Activated T-helper 2 cell treated with anti-CD3 and anti-CD28 coated beads, Interferon-gamma antibody, Interleukin-2, Interleukin-4, amounts not matched to agents 10 μg/mL and 5 μg/mL and 100 μg/mL, durations not matched to agents 14 hours and 24 hours and 36 hours (primary cell): ENCODE data around the gene CACNG4. TPM values are rescaled to one million over a fixed set of nuclear protein-coding genes. Genes with fewer than 3 reads are reported as not detected.

Source experiments
- DNase-seq: peaks from one replicate; pipeline ENCODE4 v3.0.0; 2021; ENCODE audit warnings: low spot score
- H3K27ac Mint-ChIP-seq: one replicate; pipeline ENCODE4 v1.8.0; 2021; ENCODE audit warnings: mixed read lengths
- H3K27me3 Mint-ChIP-seq: one replicate; pipeline ENCODE4 v1.8.0; 2021; ENCODE audit warnings: low read depth, mixed read lengths
- H3K36me3 Mint-ChIP-seq: one replicate; pipeline ENCODE4 v1.8.0; 2021; ENCODE audit warnings: low read depth, mixed read lengths
- H3K4me1 Mint-ChIP-seq: one replicate; pipeline ENCODE4 v1.8.0; 2021; ENCODE audit warnings: low read depth, mixed read lengths
- H3K4me3 Mint-ChIP-seq: one replicate; pipeline ENCODE4 v1.8.0; 2021; ENCODE audit warnings: low read depth, mild to moderate bottlenecking, moderate library complexity, mixed read lengths
- H3K9me3 Mint-ChIP-seq: one replicate; pipeline ENCODE4 v1.8.0; 2021; ENCODE audit warnings: mixed read lengths
- intact Hi-C: fragments of 100-400 bp; cut with micrococcal nuclease; formaldehyde crosslinking; loops from one replicate; pipeline ENCODE4 v1.15.1; 2023
- total RNA-seq: library from RNA; stranded (reverse); gene quantifications from 2 replicates; pipeline ENCODE4 v1.2.3, GENCODE V29; 2022

CACNG4 gene
- total RNA-seq, 1 donor from 2014 or later = not detected

DNA sequence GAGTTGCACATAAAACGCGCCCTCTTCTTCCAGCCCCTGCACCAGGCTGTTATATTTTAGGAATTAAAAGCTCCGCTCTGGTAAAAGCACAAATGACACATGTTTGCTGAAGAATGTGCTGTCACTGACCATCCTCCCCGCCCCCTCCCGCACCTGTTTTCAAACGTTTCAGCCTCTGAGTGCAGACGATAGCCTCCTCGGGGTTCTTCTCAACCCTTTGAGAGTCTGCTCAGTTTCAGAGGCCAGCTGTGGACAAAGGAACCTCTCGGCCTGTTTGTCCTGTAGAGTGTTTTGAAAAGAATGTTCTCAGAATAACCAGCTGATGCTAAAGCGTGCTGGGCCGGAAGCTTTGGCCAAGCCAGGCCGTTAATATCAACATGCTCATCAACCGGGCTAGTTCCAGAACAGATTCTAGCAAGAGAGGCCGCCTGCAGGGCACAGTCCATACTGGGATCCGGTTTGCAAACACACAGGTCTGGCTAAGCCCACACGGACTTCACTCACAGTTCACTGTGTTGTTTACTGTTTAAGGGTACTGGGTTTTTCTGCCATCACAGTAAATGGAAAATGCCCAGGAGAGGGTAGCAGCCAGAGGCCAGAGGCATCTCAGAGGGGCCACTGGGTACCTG, 6.4 kb upstream of the CACNG4 start:
- Mint-ChIP-seq H3K27me3 (peaks cover 16% of the 10 kb centered on the region), H3K4me3 (no peak overlapping the region), H3K4me1 (no peaks in the 10 kb centered on the region), H3K27ac (no peak overlapping the region), H3K9me3 (no peaks in the 10 kb centered on the region), H3K36me3 (no peaks in the 10 kb centered on the region)
- DNase-seq = no peak
- intact Hi-C loops = no loop called here

GRCh38 chr17:66959641-66960375, 4.7 kb upstream of the CACNG4 start:
- peaks cover 28% of the 10 kb centered on the region for H3K27me3 Mint-ChIP-seq
- intact Hi-C loops = no loop called here
- no peaks in the 10 kb centered on the region for H3K9me3 Mint-ChIP-seq
- no peak overlapping the region for H3K27ac Mint-ChIP-seq
- no peaks in the 10 kb centered on the region for H3K4me1 Mint-ChIP-seq
- no peak overlapping the region for H3K4me3 Mint-ChIP-seq
- no peak for DNase-seq
- no peaks in the 10 kb centered on the region for H3K36me3 Mint-ChIP-seq

DNA sequence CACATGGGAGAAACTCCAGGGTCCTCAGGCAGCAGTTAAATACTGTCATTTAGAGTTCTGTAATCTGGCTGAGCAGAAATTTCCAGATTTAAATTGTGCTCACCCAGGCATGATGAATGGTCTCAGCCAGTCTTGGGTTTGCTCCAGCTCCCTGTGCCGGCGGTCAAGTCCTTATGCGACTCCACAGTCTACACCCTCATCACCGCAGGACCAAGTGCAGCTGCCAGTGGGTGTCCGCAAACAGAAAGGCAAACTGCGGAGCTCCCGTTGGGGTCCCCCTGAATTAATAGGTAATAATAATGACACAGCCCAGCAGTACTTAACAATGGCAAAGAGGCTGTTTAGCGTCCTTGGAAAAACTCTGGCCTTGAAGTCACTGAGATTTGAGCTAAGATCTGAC, 3.9 kb upstream of the CACNG4 start:
- Mint-ChIP-seq H3K27me3 (peaks cover 30% of the 10 kb centered on the region), H3K4me1 (no peaks in the 10 kb centered on the region), H3K4me3 (no peak overlapping the region), H3K27ac (no peak overlapping the region), H3K9me3 (no peaks in the 10 kb centered on the region), H3K36me3 (no peaks in the 10 kb centered on the region)
- no peak for DNase-seq
- intact Hi-C loops = no loop called here

DNA sequence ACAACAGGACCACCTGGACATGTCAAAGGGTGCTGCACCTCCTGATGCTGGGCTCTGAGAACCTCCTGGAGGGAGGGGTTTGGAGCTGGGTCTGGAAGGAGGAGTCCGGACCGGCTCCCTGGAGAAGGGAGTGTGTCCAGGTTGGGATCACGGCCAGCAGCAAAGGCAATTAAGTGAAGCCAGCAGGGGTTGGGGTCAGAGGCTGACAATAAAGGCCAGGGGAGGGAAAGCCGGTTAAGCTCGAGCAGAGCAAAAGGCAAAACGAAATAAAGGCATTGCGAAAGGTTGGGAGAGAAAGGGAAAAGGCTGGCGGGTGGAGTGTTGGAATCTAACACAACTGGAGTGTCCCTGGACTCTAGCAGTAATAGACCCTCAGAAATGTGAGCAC, 992 bp upstream of the CACNG4 start:
- Mint-ChIP-seq H3K4me3 (peak overlapping the region; percentile 13), H3K27ac (no peak overlapping the region), H3K9me3 (no peaks in the 10 kb centered on the region), H3K27me3 (peaks cover 55% of the 10 kb centered on the region), H3K4me1 (peaks cover 3% of the 10 kb centered on the region), H3K36me3 (no peaks in the 10 kb centered on the region)
- no peak for DNase-seq
- intact Hi-C loops = no loop called here

GRCh38 chr17:66964930-66965800, 658 bp downstream of the CACNG4 start:
- Mint-ChIP-seq H3K9me3 (no peaks in the 10 kb centered on the region), H3K27me3 (peaks cover 57% of the 10 kb centered on the region), H3K4me3 (peak overlapping the region; percentile 51), H3K4me1 (peaks cover 3% of the 10 kb centered on the region), H3K27ac (no peak overlapping the region), H3K36me3 (no peaks in the 10 kb centered on the region)
- no peak for DNase-seq
- intact Hi-C loops = no loop called here

DNA sequence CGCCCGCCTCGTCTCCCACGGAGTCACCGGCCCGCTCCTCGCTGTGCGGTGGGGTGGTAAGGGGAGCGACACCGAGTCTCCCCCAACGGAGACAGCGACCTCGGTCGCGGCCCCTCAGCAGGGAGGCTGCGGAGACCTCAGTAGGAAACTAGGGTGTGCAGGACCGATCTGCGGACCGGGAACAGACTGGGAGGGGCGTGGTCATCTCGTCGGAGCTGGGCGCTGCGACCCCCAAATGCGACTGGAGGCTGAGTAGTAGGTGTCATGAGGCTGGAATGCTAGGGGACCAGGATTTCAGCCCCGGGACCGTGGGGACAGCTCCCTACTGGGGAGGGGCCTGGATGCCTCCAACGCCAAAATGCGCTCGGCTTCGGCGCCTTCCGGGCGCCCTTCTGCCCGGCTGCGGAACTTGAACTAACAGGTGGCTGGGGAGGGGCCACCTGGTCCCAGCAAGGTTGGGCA, 1.3 kb downstream of the CACNG4 start:
- Mint-ChIP-seq H3K4me1 (peaks cover 3% of the 10 kb centered on the region), H3K27me3 (peaks cover 55% of the 10 kb centered on the region), H3K36me3 (no peaks in the 10 kb centered on the region), H3K27ac (no peak overlapping the region), H3K9me3 (no peaks in the 10 kb centered on the region), H3K4me3 (peak overlapping the region; percentile 22)
- intact Hi-C loops = no loop called here
- no peak for DNase-seq

DNA sequence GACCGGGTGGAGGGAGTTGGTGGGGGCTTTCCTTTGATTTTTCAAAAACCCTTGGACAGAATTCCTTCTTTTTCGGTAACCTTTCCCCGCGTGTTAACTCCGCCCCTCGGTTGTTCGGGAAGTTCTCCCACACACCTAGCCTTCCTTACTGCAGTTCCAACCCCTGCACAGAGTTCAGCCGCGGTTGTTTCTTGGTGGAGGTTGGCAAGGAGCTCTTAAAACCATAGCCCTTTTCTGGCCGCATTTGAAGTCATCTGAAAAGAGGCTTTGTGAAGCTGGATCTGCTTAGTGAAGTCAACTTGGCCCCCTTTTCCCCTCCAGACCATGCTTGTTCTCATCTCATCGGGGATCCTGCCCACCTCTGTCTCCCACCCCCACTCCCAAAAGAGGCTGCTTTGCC, 1.8 kb downstream of the CACNG4 start:
- Mint-ChIP-seq H3K36me3 (no peaks in the 10 kb centered on the region), H3K9me3 (no peaks in the 10 kb centered on the region), H3K4me1 (peaks cover 3% of the 10 kb centered on the region), H3K27me3 (peaks cover 55% of the 10 kb centered on the region), H3K4me3 (no peak overlapping the region), H3K27ac (no peak overlapping the region)
- no peak for DNase-seq
- intact Hi-C loops = no loop called here

DNA sequence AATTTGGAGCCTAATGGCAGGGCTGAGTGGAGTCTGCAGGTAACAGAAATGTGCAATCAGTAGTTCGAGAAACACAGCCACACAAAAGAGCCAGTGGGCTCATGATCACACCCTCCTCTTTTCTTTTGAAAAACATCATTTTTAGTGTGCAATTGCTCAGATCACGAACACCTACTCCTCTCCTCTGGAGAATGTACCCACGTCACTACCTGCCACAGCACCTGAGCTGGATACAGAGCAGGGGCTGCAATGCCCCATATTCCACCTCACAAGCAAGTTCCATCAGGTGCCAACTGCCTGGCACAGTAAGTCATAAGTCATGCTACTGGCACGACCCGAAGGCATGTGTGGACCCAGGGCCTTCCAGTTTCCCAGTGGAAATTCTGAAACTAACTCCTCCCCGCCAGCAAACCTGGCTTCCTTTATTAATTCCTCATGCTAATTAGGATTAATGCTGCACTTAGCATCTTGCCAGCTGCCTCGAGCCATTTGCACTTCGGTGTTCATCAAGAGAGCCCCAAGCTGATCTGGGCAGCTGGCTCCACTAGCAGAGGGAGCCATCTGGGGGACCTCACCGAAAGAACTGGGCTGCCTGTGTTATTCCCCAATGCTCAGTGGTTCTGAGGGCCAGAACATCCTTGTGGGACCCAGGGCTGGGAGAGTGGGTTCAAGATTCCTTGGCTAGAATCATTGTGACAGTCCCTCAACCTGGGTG, 2.4 kb downstream of the CACNG4 start:
- Mint-ChIP-seq H3K9me3 (no peaks in the 10 kb centered on the region), H3K27me3 (peaks cover 59% of the 10 kb centered on the region), H3K36me3 (no peaks in the 10 kb centered on the region), H3K4me3 (peak overlapping the region; percentile 14), H3K4me1 (peaks cover 3% of the 10 kb centered on the region), H3K27ac (no peak overlapping the region)
- intact Hi-C loops = no loop called here
- DNase-seq = no peak

DNA sequence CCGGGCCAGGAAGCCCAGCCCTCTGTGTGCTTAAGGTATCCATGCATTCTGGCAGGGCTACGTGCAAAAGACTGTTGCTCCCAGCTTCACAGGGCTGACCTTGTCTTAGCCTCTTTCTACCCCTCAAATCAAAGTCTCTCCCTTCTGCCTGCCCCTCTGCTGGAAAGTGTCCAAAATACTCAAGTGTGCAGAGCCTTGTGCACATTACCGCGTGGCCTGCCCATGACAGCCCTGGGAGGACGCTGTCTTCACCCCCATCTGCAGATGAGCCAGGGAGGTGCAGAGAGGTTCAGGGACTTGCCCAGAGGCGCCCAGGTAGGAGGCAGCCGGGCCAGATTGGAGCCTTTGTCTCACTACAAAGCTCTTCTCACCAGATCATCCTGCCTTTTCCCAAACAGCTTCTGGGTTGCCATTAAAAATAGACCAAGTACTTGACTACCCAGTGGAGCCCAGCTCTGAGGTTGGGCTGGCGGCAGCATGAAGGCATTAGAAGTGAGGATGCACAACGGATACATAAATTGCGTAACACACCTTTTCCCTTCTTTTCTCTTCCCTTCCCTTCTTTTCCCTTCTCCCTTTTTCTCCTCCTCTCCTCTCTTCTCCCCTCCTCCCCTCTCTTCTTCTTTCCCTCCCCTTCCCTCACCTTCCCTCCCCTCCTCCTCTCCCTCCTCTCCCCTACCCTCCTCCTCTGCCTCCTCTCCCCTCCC, 3.5 kb downstream of the CACNG4 start:
- Mint-ChIP-seq H3K36me3 (no peaks in the 10 kb centered on the region), H3K4me3 (no peak overlapping the region), H3K27me3 (peaks cover 49% of the 10 kb centered on the region), H3K4me1 (peaks cover 3% of the 10 kb centered on the region), H3K9me3 (no peaks in the 10 kb centered on the region), H3K27ac (no peak overlapping the region)
- intact Hi-C loops = no loop called here
- no peak for DNase-seq

DNA sequence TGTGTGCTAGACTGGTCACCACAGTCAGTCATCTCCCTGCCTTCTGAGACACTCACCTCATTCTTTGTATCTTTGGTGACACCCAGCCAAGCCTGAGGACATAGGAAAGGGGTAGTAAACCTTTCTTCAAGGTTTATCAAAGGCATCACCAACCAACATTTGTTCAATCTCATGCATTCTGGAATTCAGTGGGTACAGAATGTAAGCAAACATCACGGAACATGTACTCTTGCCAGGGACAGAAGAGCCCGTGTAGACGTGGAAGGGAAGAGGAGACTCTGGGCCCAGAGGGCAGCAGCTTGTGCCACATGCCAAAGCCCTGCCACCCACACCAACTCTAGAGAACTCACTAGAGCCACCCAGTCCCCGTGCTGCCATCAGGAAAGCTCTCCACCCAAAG, 4.4 kb downstream of the CACNG4 start:
- Mint-ChIP-seq H3K27ac (no peak overlapping the region), H3K4me3 (no peak overlapping the region), H3K36me3 (no peaks in the 10 kb centered on the region), H3K9me3 (no peaks in the 10 kb centered on the region), H3K4me1 (peaks cover 3% of the 10 kb centered on the region), H3K27me3 (peaks cover 40% of the 10 kb centered on the region)
- no peak for DNase-seq
- intact Hi-C loops = no loop called here

GRCh38 chr17:66970140-66970539, 5.6 kb downstream of the CACNG4 start:
- Mint-ChIP-seq H3K27me3 (peaks cover 36% of the 10 kb centered on the region), H3K36me3 (no peaks in the 10 kb centered on the region), H3K4me3 (no peak overlapping the region), H3K27ac (no peak overlapping the region), H3K4me1 (peaks cover 3% of the 10 kb centered on the region), H3K9me3 (no peaks in the 10 kb centered on the region)
- intact Hi-C loops = no loop called here
- DNase-seq = no peak

DNA sequence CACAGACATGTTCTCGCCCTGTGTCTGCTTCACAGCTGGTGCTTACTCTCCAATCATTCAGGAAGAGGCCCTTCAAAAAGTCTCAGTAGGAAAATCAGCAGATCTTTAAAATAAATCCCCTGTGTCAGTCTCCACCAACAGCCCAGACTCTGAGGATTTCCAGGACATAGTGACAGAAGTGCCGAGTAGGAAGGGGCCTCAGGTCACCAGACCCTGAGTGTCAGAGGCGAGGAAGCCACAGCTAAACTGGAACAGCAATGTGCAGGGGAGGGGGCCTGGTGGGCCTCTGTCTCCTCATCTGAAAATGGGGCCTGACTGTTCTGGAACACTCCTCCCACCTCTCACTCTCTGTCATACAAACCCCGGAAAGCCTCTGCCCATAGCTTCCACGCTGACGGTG, 6.3 kb downstream of the CACNG4 start:
- peaks cover 34% of the 10 kb centered on the region for H3K27me3 Mint-ChIP-seq
- DNase-seq = no peak
- no peak overlapping the region for H3K27ac Mint-ChIP-seq
- intact Hi-C loops = no loop called here
- no peak overlapping the region for H3K4me3 Mint-ChIP-seq
- no peaks in the 10 kb centered on the region for H3K9me3 Mint-ChIP-seq
- H3K36me3 Mint-ChIP-seq = no peaks in the 10 kb centered on the region
- H3K4me1 Mint-ChIP-seq = peaks cover 3% of the 10 kb centered on the region
